SJSA1 (cell line): ENCODE data around the gene ADPRHL1. TPM values are rescaled to one million over a fixed set of nuclear protein-coding genes. Genes with fewer than 3 reads are reported as not detected.
A peak's percentile ranks its signal among the peaks of the same experiment; 100 is the strongest.

Experiments
- DNase-seq, 2 experiments: peaks; one replicate each; pipeline ENCODE4 v3.0.0-alpha.2; 2015 to 2020; ENCODE audit warnings: low spot score in 2 of 2, low read depth in 1 of 2
- H3K27ac ChIP-seq: fragments of 250-450 bp; sonication (Bioruptor Pico); 2 replicates; pipeline ENCODE4 v1.5.1; 2020; ENCODE audit warnings: mild to moderate bottlenecking, moderate library complexity
- H3K27me3 ChIP-seq: fragments of 250-450 bp; sonication (Bioruptor Pico); replicated peaks from 2 replicates; pipeline ENCODE4 v1.5.1; 2020; ENCODE audit warnings: mild to moderate bottlenecking, moderate library complexity
- H3K36me3 ChIP-seq: fragments of 250-450 bp; sonication (Bioruptor Pico); 2 replicates; pipeline ENCODE4 v1.5.1; 2020; ENCODE audit warnings: mild to moderate bottlenecking
- H3K4me1 ChIP-seq: fragments of 250-450 bp; sonication (Bioruptor Pico); replicated peaks from 2 replicates; pipeline ENCODE4 v1.6.1; 2021; ENCODE audit warnings: mild to moderate bottlenecking
- H3K4me3 ChIP-seq: fragments of 250-450 bp; sonication (Bioruptor Pico); 2 replicates; pipeline ENCODE4 v1.5.1; 2020; ENCODE audit warnings: mild to moderate bottlenecking
- H3K9me3 ChIP-seq: fragments of 250-450 bp; sonication (Bioruptor Pico); replicated peaks from 2 replicates; pipeline ENCODE4 v1.5.1; 2020; ENCODE audit warnings: mild to moderate bottlenecking
- total RNA-seq: library from RNA; depleted of rRNA; stranded (reverse); fragments of >200 nt; shearing (Covaris generic); gene quantifications from 2 replicates; pipeline ENCODE4 v1.2.3, GENCODE V29; 2014; rRNA removed

Gene ADPRHL1
- total RNA-seq = 6.3 and 10.5 TPM in 2 replicates

- no peak within 1 kb of the TSS for H3K4me3 ChIP-seq
- H3K9me3 ChIP-seq = no peaks in the 10 kb centered on the region
- peaks cover 20% of the 10 kb centered on the region for H3K36me3 ChIP-seq
- DNase-seq = no peak
- no peak within 1 kb of the TSS for H3K27ac ChIP-seq
- H3K27me3 ChIP-seq = no peaks in the 10 kb centered on the region
- H3K4me1 ChIP-seq = peaks cover 14% of the 10 kb centered on the region
Observed at GRCh38 chr13:113452942-113453901, at the start of gene ADPRHL1. ADPRHL1 (minus strand) TSS chr13:113453488; CDS start chr13:113453437, 51 bp downstream.

- no peak for DNase-seq
- H3K36me3 ChIP-seq = peaks cover 87% of the 10 kb centered on the region
- H3K4me1 ChIP-seq = no peaks in the 10 kb centered on the region
- H3K27ac ChIP-seq = no peak overlapping the region
- no peak overlapping the region for H3K4me3 ChIP-seq
- no peaks in the 10 kb centered on the region for H3K27me3 ChIP-seq
- H3K9me3 ChIP-seq = no peaks in the 10 kb centered on the region
Observed at GRCh38 chr13:113502686-113503085, 49.4 kb upstream of the ADPRHL1 start.

- Histone ChIP-seq H3K4me1 (no peaks in the 10 kb centered on the region), H3K36me3 (peaks cover 96% of the 10 kb centered on the region)
Observed at GRCh38 chr13:113500530-113501265, 47.4 kb upstream of the ADPRHL1 start.

DNA sequence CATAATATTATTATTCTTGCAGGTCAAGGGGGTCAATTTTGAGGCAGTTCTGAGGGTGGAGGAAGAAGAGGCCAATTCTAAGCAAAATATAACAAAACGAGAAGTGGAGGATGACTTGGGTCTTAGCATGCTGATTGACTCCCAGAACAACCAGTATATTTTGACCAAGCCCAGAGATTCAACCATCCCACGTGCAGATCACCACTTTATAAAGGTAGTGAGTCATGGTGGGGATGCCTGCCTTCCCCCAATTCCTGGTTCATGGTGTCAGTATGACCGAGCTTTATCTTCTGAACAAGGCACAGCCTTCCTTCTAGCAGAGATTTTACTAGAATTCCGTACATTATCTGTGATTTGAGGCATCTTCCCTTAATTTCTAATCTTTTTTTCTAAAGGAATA, 46.6 kb upstream of the ADPRHL1 start:
- Histone ChIP-seq H3K4me3 (no peak overlapping the region), H3K27ac (no peak overlapping the region), H3K36me3 (peaks cover 96% of the 10 kb centered on the region)

More at GRCh38 chr13:113500530-113501265, 47.4 kb upstream of the ADPRHL1 start:
- H3K4me3 ChIP-seq = no peak overlapping the region
- H3K27ac ChIP-seq = no peak overlapping the region
- no peaks in the 10 kb centered on the region for H3K27me3 ChIP-seq
- no peaks in the 10 kb centered on the region for H3K9me3 ChIP-seq
- DNase-seq = no peak

DNA sequence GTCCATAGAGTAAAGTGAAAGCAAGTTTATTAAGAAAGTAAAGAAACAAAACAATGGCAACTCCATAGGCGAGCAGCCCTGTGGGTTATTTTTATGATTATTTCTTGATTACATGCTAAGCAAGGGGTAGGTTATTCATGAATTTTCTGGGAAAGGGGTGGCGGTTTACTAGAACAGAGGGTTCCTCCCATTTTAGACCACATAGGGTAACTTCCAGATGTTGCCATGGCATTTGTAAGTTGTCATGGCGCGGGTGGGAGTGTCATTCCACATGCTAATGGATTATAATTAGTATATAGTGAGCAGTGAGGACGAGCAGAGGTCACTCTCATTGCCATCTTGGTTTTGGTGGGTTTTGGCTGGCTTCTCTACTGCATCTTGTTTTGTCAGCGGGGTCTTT, 45.6 kb upstream of the ADPRHL1 start:
- Histone ChIP-seq H3K9me3 (no peaks in the 10 kb centered on the region), H3K4me1 (peaks cover 4% of the 10 kb centered on the region), H3K36me3 (peaks cover 93% of the 10 kb centered on the region), H3K4me3 (no peak overlapping the region), H3K27ac (no peak overlapping the region), H3K27me3 (no peaks in the 10 kb centered on the region)
- DNase-seq = no peak

More for the DNA sequence above, 46.6 kb upstream of the ADPRHL1 start:
- Histone ChIP-seq H3K27me3 (no peaks in the 10 kb centered on the region), H3K4me1 (no peaks in the 10 kb centered on the region), H3K9me3 (no peaks in the 10 kb centered on the region)
- no peak for DNase-seq

- H3K36me3 ChIP-seq = peaks cover 85% of the 10 kb centered on the region
- no peak for DNase-seq
- no peak overlapping the region for H3K27ac ChIP-seq
- peaks cover 20% of the 10 kb centered on the region for H3K4me1 ChIP-seq
- H3K4me3 ChIP-seq = no peak overlapping the region
- no peaks in the 10 kb centered on the region for H3K9me3 ChIP-seq
- no peaks in the 10 kb centered on the region for H3K27me3 ChIP-seq
Observed at GRCh38 chr13:113497217-113497616, 43.9 kb upstream of the ADPRHL1 start.

GRCh38 chr13:113495494-113496210, 42.4 kb upstream of the ADPRHL1 start:
- Histone ChIP-seq H3K27me3 (no peaks in the 10 kb centered on the region), H3K4me3 (no peak overlapping the region)
- no peak for DNase-seq

DNA sequence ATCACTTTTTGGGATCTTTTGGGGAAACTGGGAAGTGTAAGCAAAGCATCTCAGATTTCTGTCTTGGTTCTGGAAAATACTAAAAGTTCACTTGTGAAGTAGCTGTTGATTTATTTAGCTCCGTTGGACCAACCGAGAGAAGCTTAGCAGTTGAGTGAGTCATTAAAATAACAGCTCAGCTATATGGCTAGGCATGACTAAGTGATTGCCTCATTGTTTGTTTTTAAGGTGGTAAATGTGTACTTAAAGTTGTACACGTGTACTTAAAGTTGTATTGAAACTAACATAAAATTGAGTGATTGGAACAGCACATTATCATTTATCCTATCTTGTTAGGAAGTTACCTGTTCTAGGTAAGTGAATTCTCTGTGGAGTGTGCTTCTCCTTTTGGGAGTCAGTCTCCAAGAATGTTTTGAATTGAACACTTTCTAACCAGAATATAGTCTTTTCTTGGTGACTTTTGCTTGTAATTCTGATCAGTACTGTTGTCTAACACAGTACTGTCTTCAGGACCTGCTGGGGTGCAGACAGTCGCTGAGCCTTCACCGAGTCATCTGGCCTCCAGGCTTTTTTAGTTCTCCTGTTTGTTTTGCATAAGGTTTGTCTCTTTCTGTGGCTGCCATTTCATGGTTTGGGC, 40.1 kb upstream of the ADPRHL1 start:
- Histone ChIP-seq H3K4me3 (no peak overlapping the region), H3K36me3 (peaks cover 57% of the 10 kb centered on the region), H3K9me3 (no peaks in the 10 kb centered on the region), H3K27me3 (no peaks in the 10 kb centered on the region), H3K27ac (peak overlapping the region; percentile 52), H3K4me1 (peaks cover 33% of the 10 kb centered on the region)
- DNase-seq = peak in 1 of 2 experiments; percentile 77

More at GRCh38 chr13:113495494-113496210, 42.4 kb upstream of the ADPRHL1 start:
- Histone ChIP-seq H3K27ac (no peak overlapping the region), H3K4me1 (peaks cover 22% of the 10 kb centered on the region), H3K36me3 (peaks cover 73% of the 10 kb centered on the region), H3K9me3 (no peaks in the 10 kb centered on the region)

DNA sequence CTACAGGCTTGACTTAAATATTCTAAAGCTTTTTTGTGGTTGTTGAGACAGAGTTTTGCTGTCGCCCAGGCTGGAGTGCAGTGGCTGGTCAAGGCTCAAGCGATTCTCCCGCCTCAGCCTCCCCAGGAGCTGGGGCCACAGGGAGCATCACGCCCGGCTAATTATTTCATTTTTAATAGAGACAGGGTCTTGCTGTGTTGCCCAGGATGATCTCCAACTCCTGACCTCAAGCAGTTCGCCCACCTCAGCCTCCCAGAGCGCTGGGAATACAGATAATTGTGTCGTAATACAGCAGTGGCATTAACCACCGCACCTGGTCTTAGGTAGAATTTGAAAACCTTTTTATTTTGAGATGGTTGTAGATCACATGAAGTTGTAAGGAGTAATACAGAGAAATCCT, 38.7 kb upstream of the ADPRHL1 start:
- peak overlapping the region; percentile 92 for H3K4me3 ChIP-seq
- DNase-seq = peak in 1 of 2 experiments; percentile 2
- H3K27ac ChIP-seq = peak overlapping the region; percentile 64
- H3K36me3 ChIP-seq = peaks cover 49% of the 10 kb centered on the region
- peaks cover 33% of the 10 kb centered on the region for H3K4me1 ChIP-seq
- no peaks in the 10 kb centered on the region for H3K27me3 ChIP-seq
- H3K9me3 ChIP-seq = no peaks in the 10 kb centered on the region

DNA sequence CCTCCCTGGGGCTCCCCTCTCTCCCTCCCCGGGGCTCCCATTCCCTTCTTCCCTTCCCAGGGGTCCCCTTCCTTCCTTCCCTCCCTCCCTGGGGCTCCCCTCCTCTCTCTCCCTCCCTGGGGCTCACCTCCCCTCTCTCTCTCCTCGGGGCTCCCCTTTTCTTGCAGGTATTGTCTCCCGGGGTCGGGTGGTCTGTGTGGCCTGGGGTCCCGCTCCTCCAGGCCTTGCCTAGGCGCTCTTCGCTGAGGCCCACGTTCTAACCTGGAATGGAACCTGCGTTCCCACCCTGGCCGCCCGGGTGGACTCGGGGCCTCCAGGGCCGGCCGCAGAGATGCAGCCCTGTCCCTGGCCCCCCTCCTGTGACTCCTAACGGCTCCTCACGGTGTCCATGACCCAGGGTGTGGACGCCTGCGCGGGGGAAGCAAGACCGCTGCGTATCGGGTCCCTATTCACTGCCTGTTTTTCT, 38.2 kb upstream of the ADPRHL1 start:
- no peaks in the 10 kb centered on the region for H3K27me3 ChIP-seq
- H3K9me3 ChIP-seq = no peaks in the 10 kb centered on the region
- H3K36me3 ChIP-seq = peaks cover 44% of the 10 kb centered on the region
- peak in 1 of 2 experiments; percentile 42 for DNase-seq
- H3K4me3 ChIP-seq = peak overlapping the region; percentile 92
- H3K27ac ChIP-seq = peak overlapping the region; percentile 64
- H3K4me1 ChIP-seq = peaks cover 33% of the 10 kb centered on the region

DNA sequence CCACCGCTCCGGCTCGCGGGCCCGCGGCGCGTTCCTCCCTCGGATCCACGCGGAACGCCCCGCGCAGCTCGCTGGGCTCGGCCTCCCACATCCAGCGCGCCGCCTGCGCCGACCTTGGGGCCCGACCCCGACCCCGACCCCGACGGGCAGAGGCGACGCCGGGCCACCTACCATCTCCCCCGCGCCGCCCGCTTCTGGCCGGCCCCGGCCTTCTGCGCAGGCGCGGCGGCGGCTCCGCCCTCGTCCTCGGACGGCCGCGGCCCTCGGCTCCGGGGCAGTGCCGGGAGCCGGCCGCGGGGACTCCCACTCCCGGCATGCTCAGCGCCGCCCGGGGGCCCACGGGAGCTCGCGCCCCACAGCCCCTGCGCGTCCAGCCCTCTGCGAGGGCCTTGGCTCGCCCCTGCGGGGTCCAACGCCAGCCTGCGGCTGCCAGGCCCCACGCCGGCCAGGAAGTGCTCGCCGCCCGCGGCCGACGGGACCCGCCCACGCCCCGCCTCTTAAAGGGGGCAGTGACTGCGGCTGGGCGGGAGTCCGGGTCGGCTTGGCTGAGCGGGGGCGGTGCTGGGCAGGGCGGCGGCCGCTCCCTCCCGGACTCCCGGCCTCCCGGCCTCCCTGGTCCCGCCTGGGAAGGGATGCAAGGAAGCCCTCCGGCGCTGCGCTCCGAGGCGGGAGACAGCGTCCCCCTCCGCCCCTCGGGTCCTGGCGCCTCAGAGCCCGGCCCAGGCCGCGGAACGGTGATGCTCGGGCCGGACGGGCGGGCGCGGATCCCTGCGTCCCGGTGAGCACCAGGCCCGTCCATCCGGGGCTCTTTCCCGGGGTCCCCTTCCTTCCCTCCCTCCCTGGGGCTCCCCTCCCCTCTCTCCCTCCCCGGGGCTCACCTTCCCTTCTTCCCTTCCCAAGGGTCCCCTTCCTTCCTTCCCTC, 37.5 kb upstream of the ADPRHL1 start, which contains the start of gene DCUN1D2:
DCUN1D2 (minus strand) TSS at position 216 of the 922 bp plus-strand sequence; CDS start at position 174, 42 bp downstream.
- H3K27ac ChIP-seq = peak within 1 kb of the TSS; percentile 64
- H3K27me3 ChIP-seq = no peaks in the 10 kb centered on the region
- peaks cover 33% of the 10 kb centered on the region for H3K4me1 ChIP-seq
- H3K4me3 ChIP-seq = peak within 1 kb of the TSS; percentile 92
- no peaks in the 10 kb centered on the region for H3K9me3 ChIP-seq
- peaks cover 37% of the 10 kb centered on the region for H3K36me3 ChIP-seq
- peak; percentile 94 to 96 for DNase-seq
